G401 (cell line): ENCODE data around the gene DNAH2. TPM values are rescaled to one million over a fixed set of nuclear protein-coding genes. Genes with fewer than 3 reads are reported as not detected.

Experiments
- DNase-seq: peaks from one replicate; pipeline ENCODE4 v3.0.0-alpha.2; 2015; ENCODE audit warnings: low spot score
- in situ Hi-C: cut with HindIII; loops from 2 replicates; pipeline ENCODE4 v1.10.0; 2016; ENCODE audit warnings: low sequenced_read_pairs, mixed read lengths
- total RNA-seq: library from RNA; depleted of rRNA; stranded (reverse); fragments of >200 nt; shearing (Covaris generic); gene quantifications from 2 replicates; pipeline ENCODE4 v1.2.3, GENCODE V29; 2014

The DNAH2 gene
- total RNA-seq, 1 experiment from 2014 or later, result 0.03 TPM

- in situ Hi-C loops, result no loop called here
- DNase-seq, result no peak
These were observed 114.9 kb downstream of the DNAH2 start for GRCh38 chr17:7832431-7832830.

GRCh38 chr17:7833011-7833794, 115.7 kb downstream of the DNAH2 start:
- in situ Hi-C loops, result no loop called here
- DNase-seq, result no peak

- peak; percentile 97 for DNase-seq
- in situ Hi-C loops, result no loop called here
These were observed 116.4 kb downstream of the DNAH2 start, which contains the start of gene KDM6B for GRCh38 chr17:7833795-7834541. Gene KDM6B (plus strand): TSS chr17:7834217. CDS start chr17:7845555, 11,338 bp downstream.

- in situ Hi-C loops, result no loop called here
These were observed 117.0 kb downstream of the DNAH2 start for GRCh38 chr17:7834542-7834956.

GRCh38 chr17:7834957-7835813, 117.6 kb downstream of the DNAH2 start:
- in situ Hi-C loops, result no loop called here
- peak; percentile 98 for DNase-seq

More at GRCh38 chr17:7834542-7834956, 117.0 kb downstream of the DNAH2 start:
- DNase-seq, result peak; percentile 54

GRCh38 chr17:7835814-7836595, 118.5 kb downstream of the DNAH2 start:
- peak; percentile 89 for DNase-seq
- in situ Hi-C loops, result no loop called here

- in situ Hi-C loops, result no loop called here
- DNase-seq, result peak; percentile 84
These were observed 119.3 kb downstream of the DNAH2 start for GRCh38 chr17:7836596-7837407.

GRCh38 chr17:7837408-7838088, 120.0 kb downstream of the DNAH2 start:
- in situ Hi-C loops, result no loop called here
- DNase-seq, result peak; percentile 23

- DNase-seq, result peak; percentile 51
- in situ Hi-C loops, result no loop called here
These were observed 120.8 kb downstream of the DNAH2 start for GRCh38 chr17:7838090-7839075.

- in situ Hi-C loops, result no loop called here
- DNase-seq, result peak; percentile 9
These were observed 121.8 kb downstream of the DNAH2 start for GRCh38 chr17:7839190-7839875.

GRCh38 chr17:7839876-7840261, 122.3 kb downstream of the DNAH2 start:
- DNase-seq, result peak; percentile 57
- in situ Hi-C loops, result no loop called here

GRCh38 chr17:7840441-7840840, 122.9 kb downstream of the DNAH2 start:
- DNase-seq, result peak; percentile 5
- in situ Hi-C loops, result no loop called here

- in situ Hi-C loops, result no loop called here
- DNase-seq, result no peak
These were observed 123.3 kb downstream of the DNAH2 start for GRCh38 chr17:7840875-7841274.

- peak; percentile 60 for DNase-seq
- in situ Hi-C loops, result no loop called here
These were observed 123.9 kb downstream of the DNAH2 start for GRCh38 chr17:7841396-7841914.

- DNase-seq, result peak; percentile 84
- in situ Hi-C loops, result no loop called here
These were observed 124.4 kb downstream of the DNAH2 start for GRCh38 chr17:7841915-7842379.
